ENCODE measurements around the gene FBXW11.

FBXW11 gene

GRCh38 chr5:172008111-172008455 is 1.6 kb upstream of the FBXW11 start:
- no peak overlapping the region for H3K4me3 ChIP-seq (ENCODE audit: low read depth, low read length)
- peak; percentile 61 for DNase-seq (ENCODE audit: low read depth)
- TF ChIP-seq CTCF (IDR thresholded peaks at IDR 0.05; ENCODE audit: low read depth, low read length, missing control alignments): no peak
- in situ Hi-C loops (cut with HindIII; ENCODE audit: low sequenced_read_pairs): no loop called here

- in situ Hi-C loops (cut with HindIII; ENCODE audit: low sequenced_read_pairs): no loop called here
These were observed 1.0 kb upstream of the FBXW11 start for GRCh38 chr5:172007175-172008110.

GRCh38 chr5:172005708-172006320 is 624 bp downstream of the FBXW11 start:
- no peak for TF ChIP-seq CTCF (IDR thresholded peaks at IDR 0.05; ENCODE audit: low read depth, low read length, missing control alignments)
- DNase-seq (ENCODE audit: low read depth): no peak
- in situ Hi-C loops (cut with HindIII; ENCODE audit: low sequenced_read_pairs): no loop called here
- peak overlapping the region; percentile 80 for H3K4me3 ChIP-seq (ENCODE audit: low read depth, low read length)

More at GRCh38 chr5:172007175-172008110, 1.0 kb upstream of the FBXW11 start:
- TF ChIP-seq CTCF (IDR thresholded peaks at IDR 0.05; ENCODE audit: low read depth, low read length, missing control alignments): no peak
- H3K4me3 ChIP-seq (ENCODE audit: low read depth, low read length): peak overlapping the region; percentile 80
- no peak for DNase-seq (ENCODE audit: low read depth)

- H3K4me3 ChIP-seq (ENCODE audit: low read depth, low read length): peak overlapping the region; percentile 80
- DNase-seq (ENCODE audit: low read depth): no peak
- no peak for TF ChIP-seq CTCF (IDR thresholded peaks at IDR 0.05; ENCODE audit: low read depth, low read length, missing control alignments)
- in situ Hi-C loops (cut with HindIII; ENCODE audit: low sequenced_read_pairs): no loop called here
These were observed 1.6 kb downstream of the FBXW11 start for GRCh38 chr5:172004824-172005237.

GRCh38 chr5:172003746-172004145 is 2.7 kb downstream of the FBXW11 start:
- no peak for TF ChIP-seq CTCF (IDR thresholded peaks at IDR 0.05; ENCODE audit: low read depth, low read length, missing control alignments)
- no peak for DNase-seq (ENCODE audit: low read depth)
- H3K4me3 ChIP-seq (ENCODE audit: low read depth, low read length): no peak overlapping the region
- in situ Hi-C loops (cut with HindIII; ENCODE audit: low sequenced_read_pairs): no loop called here

GRCh38 chr5:172002840-172003512 is 3.5 kb downstream of the FBXW11 start:
- no peak for DNase-seq (ENCODE audit: low read depth)
- TF ChIP-seq CTCF (IDR thresholded peaks at IDR 0.05; ENCODE audit: low read depth, low read length, missing control alignments): no peak
- H3K4me3 ChIP-seq (ENCODE audit: low read depth, low read length): no peak overlapping the region
- in situ Hi-C loops (cut with HindIII; ENCODE audit: low sequenced_read_pairs): no loop called here
